Liver (tissue), 9 donors: Measurements from ENCODE around the gene RAD51AP2. TPM values are rescaled to one million over a fixed set of nuclear protein-coding genes. Genes with fewer than 3 reads are reported as not detected.

ENCODE experiments used
- DNase-seq: peaks from one replicate; pipeline ENCODE4 v3.0.0-alpha.2; 2017; ENCODE audit warnings: low spot score
- H3K27ac ChIP-seq, 2 donors: one replicate each; pipeline ENCODE4 v1.7.0; 2013; ENCODE audit warnings: inconsistent platforms in 2 of 2, low read length in 2 of 2, control low read depth in 1 of 2, low read depth in 1 of 2, mild to moderate bottlenecking in 1 of 2
- H3K27me3 ChIP-seq, 4 donors: one replicate each; pipeline versions ENCODE4 v1.6.1 to v1.7.0; 2013; ENCODE audit warnings: low read length in 3 of 4, inconsistent platforms in 1 of 4, mild to moderate bottlenecking in 1 of 4, moderate library complexity in 1 of 4; ENCODE audit not compliant: control insufficient read depth in 4 of 4, insufficient read depth in 4 of 4
- H3K36me3 ChIP-seq, 4 donors: one replicate each; pipeline versions ENCODE4 v1.6.1 to v1.7.0; 2013; ENCODE audit warnings: low read length in 3 of 4, mild to moderate bottlenecking in 3 of 4, low read depth in 1 of 4, moderate library complexity in 1 of 4; ENCODE audit not compliant: control insufficient read depth in 4 of 4, insufficient read depth in 3 of 4
- H3K4me1 ChIP-seq, 4 donors: one replicate each; pipeline versions ENCODE4 v1.6.1 to v1.7.0; 2013; ENCODE audit warnings: low read length in 3 of 4, mild to moderate bottlenecking in 3 of 4, moderate library complexity in 1 of 4; ENCODE audit not compliant: control insufficient read depth in 4 of 4, insufficient read depth in 4 of 4
- H3K4me3 ChIP-seq, 3 donors: one replicate each; pipeline versions ENCODE4 v1.6.1 to v1.7.0; 2013; ENCODE audit warnings: low read length in 3 of 3, control low read depth in 1 of 3, low read depth in 1 of 3, mild to moderate bottlenecking in 1 of 3
- H3K9ac ChIP-seq, 2 donors: one replicate each; pipeline ENCODE4 v1.7.0; 2013; ENCODE audit warnings: low read length in 2 of 2, mild to moderate bottlenecking in 2 of 2, moderate library complexity in 2 of 2, control low read depth in 1 of 2, low read depth in 1 of 2
- H3K9me3 ChIP-seq, 4 donors: one replicate each; pipeline versions ENCODE4 v1.6.1 to v1.7.0; 2013; ENCODE audit warnings: low read length in 3 of 4; ENCODE audit not compliant: control insufficient read depth in 4 of 4
- EGR1 ChIP-seq, 2 donors: IDR thresholded peaks; 2 replicates each; pipeline ENCODE4 v1.6.1; 2016 to 2018; ENCODE audit warnings: antibody characterized with exemption in 2 of 2, low read depth in 2 of 2
- FOXA1 ChIP-seq: IDR thresholded peaks from 2 replicates; pipeline ENCODE4 v1.6.1; 2016; ENCODE audit warnings: antibody characterized with exemption
- FOXA2 ChIP-seq: IDR thresholded peaks from 2 replicates; pipeline ENCODE4 v1.6.1; 2016; ENCODE audit warnings: antibody characterized with exemption
- GABPA ChIP-seq, 2 donors: IDR thresholded peaks in 1 of 2; conservative IDR thresholded peaks in 1 of 2; 2 replicates each; pipeline ENCODE4 v1.6.1; 2016; ENCODE audit warnings: antibody characterized with exemption in 2 of 2, mild to moderate bottlenecking in 1 of 2, moderate library complexity in 1 of 2
- HNF4A ChIP-seq, 2 donors: conservative IDR thresholded peaks; 2 replicates each; pipeline ENCODE4 v1.6.1; 2016; ENCODE audit warnings: antibody characterized with exemption in 2 of 2, mild to moderate bottlenecking in 2 of 2
- HNF4G ChIP-seq: IDR thresholded peaks from 2 replicates; pipeline ENCODE4 v1.6.1; 2016; ENCODE audit warnings: antibody characterized with exemption
- JUND ChIP-seq, 2 donors: IDR thresholded peaks; 2 replicates each; pipeline ENCODE4 v1.6.1; 2016; ENCODE audit warnings: antibody characterized with exemption in 2 of 2
- NR2F2 ChIP-seq: IDR thresholded peaks from 2 replicates; pipeline ENCODE4 v1.6.1; 2016; ENCODE audit warnings: antibody characterized with exemption
- RAD21 ChIP-seq, 2 donors: IDR thresholded peaks; 2 replicates each; pipeline ENCODE4 v1.6.1; 2016; ENCODE audit warnings: antibody characterized with exemption in 2 of 2, mild to moderate bottlenecking in 2 of 2
- RXRA ChIP-seq, 2 donors: IDR thresholded peaks; 2 replicates each; pipeline ENCODE4 v1.6.1; 2017 to 2018; ENCODE audit warnings: antibody characterized with exemption in 2 of 2, mild to moderate bottlenecking in 1 of 2
- SP1 ChIP-seq: IDR thresholded peaks from 2 replicates; pipeline ENCODE4 v1.6.1; 2018; ENCODE audit warnings: antibody characterized with exemption, mild to moderate bottlenecking
- TAF1 ChIP-seq: conservative IDR thresholded peaks from 2 replicates; pipeline ENCODE4 v1.6.1; 2016; ENCODE audit warnings: antibody characterized with exemption, mild to moderate bottlenecking
- YY1 ChIP-seq: IDR thresholded peaks from 2 replicates; pipeline ENCODE4 v1.6.1; 2016; ENCODE audit warnings: antibody characterized with exemption, mild to moderate bottlenecking
- WGBS: extraction: QIAGEN DNeasy Blood & Tissue Kit; methylation state at CpG from one replicate; pipeline ENCODE4 v1.1.7; 2013; 5-methylcytosine and 5-hydroxymethylcytosine counted together
- polyA plus RNA-seq, 2 donors: library from polyadenylated mRNA; stranded (reverse) in 1 of 2; unstranded in 1 of 2; fragments of 200-250 nt in 1 of 2; fragments of >200 nt in 1 of 2; fragmentation: Nextera tagmentation in 1 of 2; extraction: Ambion mirVana in 1 of 2; gene quantifications; one replicate each; pipeline versions ENCODE4 v1.2.1 to v1.2.3, GENCODE V29; 2013 to 2015
- total RNA-seq, 2 donors: library from RNA; depleted of rRNA; stranded (reverse); fragments of >200 nt; gene quantifications; one replicate each; pipeline ENCODE4 v1.2.3, GENCODE V29; 2014
- TF ChIP-seq, protein P1 (sequence below): IDR thresholded peaks from 2 replicates; pipeline ENCODE4 v1.6.1; 2016; ENCODE audit warnings: antibody characterized with exemption
- TF ChIP-seq, protein P2 (sequence below): fragments of 150-350 bp; IDR thresholded peaks from 2 replicates; pipeline ENCODE4 v1.5.1; 2017; ENCODE audit warnings: improper control_type of control experiment, low read depth, low read length; ENCODE audit not compliant: missing input control
- TF ChIP-seq, protein P3 (sequence below): IDR thresholded peaks from 2 replicates; pipeline ENCODE4 v1.6.1; 2016; ENCODE audit warnings: antibody characterized with exemption
- TF ChIP-seq, protein P4 (sequence below): IDR thresholded peaks from 2 replicates; pipeline ENCODE4 v1.6.1; 2016; ENCODE audit warnings: antibody characterized with exemption
- TF ChIP-seq, protein P5 (sequence below): IDR thresholded peaks from 2 replicates; pipeline ENCODE4 v1.6.1; 2016; ENCODE audit warnings: antibody characterized with exemption, mild to moderate bottlenecking
- donor health status: healthy.
- donor health status: healthy.
- donor health status: healthy.
- donor health status: healthy.
- donor health status: healthy.

RAD51AP2 gene
- total and polyA plus RNA-seq, 4 donors, result 0.02 to 0.25 (median 0.11) TPM

DNA sequence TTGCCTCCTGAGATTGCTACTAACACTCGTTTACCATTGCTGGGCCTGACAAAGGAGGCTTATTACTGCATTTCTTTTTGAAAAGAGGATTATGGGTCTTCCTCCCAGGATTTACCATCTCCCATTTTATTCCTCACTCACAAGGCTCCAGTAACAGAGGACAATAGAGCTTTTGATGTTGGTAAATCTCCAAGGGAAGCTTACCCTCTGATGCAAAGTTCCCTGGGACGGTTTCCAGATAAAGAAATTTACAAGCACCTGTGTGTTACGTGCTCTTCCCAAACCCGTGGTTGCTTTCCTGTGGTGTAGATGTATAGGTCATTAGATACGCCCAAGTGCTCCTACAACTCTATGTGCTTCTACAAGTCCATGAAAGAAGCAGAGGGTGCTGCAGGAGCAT lies 39.4 kb upstream of the RAD51AP2 start:
- H3K36me3 ChIP-seq, result no peaks in the 10 kb centered on the region
- H3K4me3 ChIP-seq, result no peak overlapping the region
- peak overlapping the region; percentile 15 to 51 for H3K27ac ChIP-seq
- TF ChIP-seq TAF1 (no peak), FOXA1 (no peak), HNF4A (conservative IDR thresholded peaks at IDR 0.05) (peak; percentile 84 to 97), EGR1 (IDR thresholded peaks at IDR 0.05; ENCODE audit: low read depth in 2 of 2) (no peak), JUND (IDR thresholded peaks at IDR 0.05) (peak in 1 of 2 donors; percentile 37), NR2F2 (no peak), SP1 (no peak), RXRA (IDR thresholded peaks at IDR 0.05) (peak in 1 of 2 donors; percentile 26), HNF4G (peak; percentile 7), RAD21 (IDR thresholded peaks at IDR 0.05) (peak in 1 of 2 donors; percentile 13), YY1 (peak; percentile 44), FOXA2 (no peak), GABPA (IDR thresholded peaks at IDR 0.05 in 1 of 2, conservative IDR thresholded peaks at IDR 0.05 in 1 of 2) (no peak)
- TF ChIP-seq, protein P1, sequence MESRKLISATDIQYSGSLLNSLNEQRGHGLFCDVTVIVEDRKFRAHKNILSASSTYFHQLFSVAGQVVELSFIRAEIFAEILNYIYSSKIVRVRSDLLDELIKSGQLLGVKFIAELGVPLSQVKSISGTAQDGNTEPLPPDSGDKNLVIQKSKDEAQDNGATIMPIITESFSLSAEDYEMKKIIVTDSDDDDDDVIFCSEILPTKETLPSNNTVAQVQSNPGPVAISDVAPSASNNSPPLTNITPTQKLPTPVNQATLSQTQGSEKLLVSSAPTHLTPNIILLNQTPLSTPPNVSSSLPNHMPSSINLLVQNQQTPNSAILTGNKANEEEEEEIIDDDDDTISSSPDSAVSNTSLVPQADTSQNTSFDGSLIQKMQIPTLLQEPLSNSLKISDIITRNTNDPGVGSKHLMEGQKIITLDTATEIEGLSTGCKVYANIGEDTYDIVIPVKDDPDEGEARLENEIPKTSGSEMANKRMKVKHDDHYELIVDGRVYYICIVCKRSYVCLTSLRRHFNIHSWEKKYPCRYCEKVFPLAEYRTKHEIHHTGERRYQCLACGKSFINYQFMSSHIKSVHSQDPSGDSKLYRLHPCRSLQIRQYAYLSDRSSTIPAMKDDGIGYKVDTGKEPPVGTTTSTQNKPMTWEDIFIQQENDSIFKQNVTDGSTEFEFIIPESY, result no peak
- TF ChIP-seq, protein P2, sequence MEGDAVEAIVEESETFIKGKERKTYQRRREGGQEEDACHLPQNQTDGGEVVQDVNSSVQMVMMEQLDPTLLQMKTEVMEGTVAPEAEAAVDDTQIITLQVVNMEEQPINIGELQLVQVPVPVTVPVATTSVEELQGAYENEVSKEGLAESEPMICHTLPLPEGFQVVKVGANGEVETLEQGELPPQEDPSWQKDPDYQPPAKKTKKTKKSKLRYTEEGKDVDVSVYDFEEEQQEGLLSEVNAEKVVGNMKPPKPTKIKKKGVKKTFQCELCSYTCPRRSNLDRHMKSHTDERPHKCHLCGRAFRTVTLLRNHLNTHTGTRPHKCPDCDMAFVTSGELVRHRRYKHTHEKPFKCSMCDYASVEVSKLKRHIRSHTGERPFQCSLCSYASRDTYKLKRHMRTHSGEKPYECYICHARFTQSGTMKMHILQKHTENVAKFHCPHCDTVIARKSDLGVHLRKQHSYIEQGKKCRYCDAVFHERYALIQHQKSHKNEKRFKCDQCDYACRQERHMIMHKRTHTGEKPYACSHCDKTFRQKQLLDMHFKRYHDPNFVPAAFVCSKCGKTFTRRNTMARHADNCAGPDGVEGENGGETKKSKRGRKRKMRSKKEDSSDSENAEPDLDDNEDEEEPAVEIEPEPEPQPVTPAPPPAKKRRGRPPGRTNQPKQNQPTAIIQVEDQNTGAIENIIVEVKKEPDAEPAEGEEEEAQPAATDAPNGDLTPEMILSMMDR, result no peak
- TF ChIP-seq, protein P3, sequence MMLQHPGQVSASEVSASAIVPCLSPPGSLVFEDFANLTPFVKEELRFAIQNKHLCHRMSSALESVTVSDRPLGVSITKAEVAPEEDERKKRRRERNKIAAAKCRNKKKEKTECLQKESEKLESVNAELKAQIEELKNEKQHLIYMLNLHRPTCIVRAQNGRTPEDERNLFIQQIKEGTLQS, result no peak
- TF ChIP-seq, protein P4, sequence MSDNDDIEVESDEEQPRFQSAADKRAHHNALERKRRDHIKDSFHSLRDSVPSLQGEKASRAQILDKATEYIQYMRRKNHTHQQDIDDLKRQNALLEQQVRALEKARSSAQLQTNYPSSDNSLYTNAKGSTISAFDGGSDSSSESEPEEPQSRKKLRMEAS, result peak; percentile 18
- TF ChIP-seq, protein P5, sequence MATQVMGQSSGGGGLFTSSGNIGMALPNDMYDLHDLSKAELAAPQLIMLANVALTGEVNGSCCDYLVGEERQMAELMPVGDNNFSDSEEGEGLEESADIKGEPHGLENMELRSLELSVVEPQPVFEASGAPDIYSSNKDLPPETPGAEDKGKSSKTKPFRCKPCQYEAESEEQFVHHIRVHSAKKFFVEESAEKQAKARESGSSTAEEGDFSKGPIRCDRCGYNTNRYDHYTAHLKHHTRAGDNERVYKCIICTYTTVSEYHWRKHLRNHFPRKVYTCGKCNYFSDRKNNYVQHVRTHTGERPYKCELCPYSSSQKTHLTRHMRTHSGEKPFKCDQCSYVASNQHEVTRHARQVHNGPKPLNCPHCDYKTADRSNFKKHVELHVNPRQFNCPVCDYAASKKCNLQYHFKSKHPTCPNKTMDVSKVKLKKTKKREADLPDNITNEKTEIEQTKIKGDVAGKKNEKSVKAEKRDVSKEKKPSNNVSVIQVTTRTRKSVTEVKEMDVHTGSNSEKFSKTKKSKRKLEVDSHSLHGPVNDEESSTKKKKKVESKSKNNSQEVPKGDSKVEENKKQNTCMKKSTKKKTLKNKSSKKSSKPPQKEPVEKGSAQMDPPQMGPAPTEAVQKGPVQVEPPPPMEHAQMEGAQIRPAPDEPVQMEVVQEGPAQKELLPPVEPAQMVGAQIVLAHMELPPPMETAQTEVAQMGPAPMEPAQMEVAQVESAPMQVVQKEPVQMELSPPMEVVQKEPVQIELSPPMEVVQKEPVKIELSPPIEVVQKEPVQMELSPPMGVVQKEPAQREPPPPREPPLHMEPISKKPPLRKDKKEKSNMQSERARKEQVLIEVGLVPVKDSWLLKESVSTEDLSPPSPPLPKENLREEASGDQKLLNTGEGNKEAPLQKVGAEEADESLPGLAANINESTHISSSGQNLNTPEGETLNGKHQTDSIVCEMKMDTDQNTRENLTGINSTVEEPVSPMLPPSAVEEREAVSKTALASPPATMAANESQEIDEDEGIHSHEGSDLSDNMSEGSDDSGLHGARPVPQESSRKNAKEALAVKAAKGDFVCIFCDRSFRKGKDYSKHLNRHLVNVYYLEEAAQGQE, result no peak
- peaks cover 2 to 36% (median 18%) of the 10 kb centered on the region in 4 donors for H3K4me1 ChIP-seq
- no peak overlapping the region for H3K9ac ChIP-seq
- H3K9me3 ChIP-seq, result no peaks in the 10 kb centered on the region
- no peaks in the 10 kb centered on the region for H3K27me3 ChIP-seq
- no peak for DNase-seq
- WGBS, result 41% methylated on average over 5 of the region's 5 CpGs
